Thyroid gland (tissue), 4 donors: ENCODE measurements around the gene ZNF597.

Experiments used
- POLR2A ChIP-seq, 2 donors: fragments of 450-650 bp; IDR thresholded peaks; one replicate each; pipeline ENCODE4 v1.6.1; 2017; ENCODE audit warnings: antibody characterized with exemption in 2 of 2, mild to moderate bottlenecking in 2 of 2, moderate library complexity in 1 of 2
- TF ChIP-seq, protein P1 (sequence below), 6 experiments: fragments of 200-600 bp in 3 of 6; fragments of 450-650 bp in 3 of 6; sonication (generic) in 3 of 6; IDR thresholded peaks; one replicate each; pipeline ENCODE4 v1.5.1; 2016 to 2019; ENCODE audit warnings: antibody characterized with exemption in 6 of 6, mild to moderate bottlenecking in 2 of 6, inconsistent platforms in 1 of 6, moderate library complexity in 1 of 6

DNA sequence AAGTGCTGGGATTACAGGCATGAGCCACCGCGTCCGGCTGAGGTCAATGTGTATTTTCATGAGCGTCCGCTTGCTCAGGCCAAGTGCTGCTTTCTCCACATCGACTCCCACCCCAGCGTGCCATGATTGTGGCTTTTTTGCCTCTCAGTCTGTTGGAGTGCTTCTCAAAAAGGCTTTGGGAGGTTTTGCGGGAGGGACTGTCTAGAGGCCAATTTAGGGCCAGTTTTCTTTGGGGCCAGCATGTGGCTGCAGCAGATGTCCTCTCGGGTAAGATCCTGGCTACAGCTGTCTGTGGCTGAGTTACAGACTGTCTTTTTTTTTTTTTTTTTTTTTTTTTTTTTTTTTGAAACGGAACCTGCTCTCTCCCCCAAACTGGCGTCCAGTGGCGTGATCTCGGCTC is 45.5 kb upstream of the ZNF597 start:
- TF ChIP-seq, protein P1, sequence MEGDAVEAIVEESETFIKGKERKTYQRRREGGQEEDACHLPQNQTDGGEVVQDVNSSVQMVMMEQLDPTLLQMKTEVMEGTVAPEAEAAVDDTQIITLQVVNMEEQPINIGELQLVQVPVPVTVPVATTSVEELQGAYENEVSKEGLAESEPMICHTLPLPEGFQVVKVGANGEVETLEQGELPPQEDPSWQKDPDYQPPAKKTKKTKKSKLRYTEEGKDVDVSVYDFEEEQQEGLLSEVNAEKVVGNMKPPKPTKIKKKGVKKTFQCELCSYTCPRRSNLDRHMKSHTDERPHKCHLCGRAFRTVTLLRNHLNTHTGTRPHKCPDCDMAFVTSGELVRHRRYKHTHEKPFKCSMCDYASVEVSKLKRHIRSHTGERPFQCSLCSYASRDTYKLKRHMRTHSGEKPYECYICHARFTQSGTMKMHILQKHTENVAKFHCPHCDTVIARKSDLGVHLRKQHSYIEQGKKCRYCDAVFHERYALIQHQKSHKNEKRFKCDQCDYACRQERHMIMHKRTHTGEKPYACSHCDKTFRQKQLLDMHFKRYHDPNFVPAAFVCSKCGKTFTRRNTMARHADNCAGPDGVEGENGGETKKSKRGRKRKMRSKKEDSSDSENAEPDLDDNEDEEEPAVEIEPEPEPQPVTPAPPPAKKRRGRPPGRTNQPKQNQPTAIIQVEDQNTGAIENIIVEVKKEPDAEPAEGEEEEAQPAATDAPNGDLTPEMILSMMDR (IDR thresholded peaks at IDR 0.05) = no peak
- no peak for TF ChIP-seq POLR2A (IDR thresholded peaks at IDR 0.05)
